Measurements from ENCODE around the gene CD247. TPM values are rescaled to one million over a fixed set of nuclear protein-coding genes. Genes with fewer than 3 reads are reported as not detected.

The CD247 gene
- total and polyA plus RNA-seq, 9 of the 15 experiments (the other 6 are each of a cell fraction or from before 2014, with no cell fraction given) = 0.08 to 0.42 (median 0.28) TPM; not detected in 5

DNA sequence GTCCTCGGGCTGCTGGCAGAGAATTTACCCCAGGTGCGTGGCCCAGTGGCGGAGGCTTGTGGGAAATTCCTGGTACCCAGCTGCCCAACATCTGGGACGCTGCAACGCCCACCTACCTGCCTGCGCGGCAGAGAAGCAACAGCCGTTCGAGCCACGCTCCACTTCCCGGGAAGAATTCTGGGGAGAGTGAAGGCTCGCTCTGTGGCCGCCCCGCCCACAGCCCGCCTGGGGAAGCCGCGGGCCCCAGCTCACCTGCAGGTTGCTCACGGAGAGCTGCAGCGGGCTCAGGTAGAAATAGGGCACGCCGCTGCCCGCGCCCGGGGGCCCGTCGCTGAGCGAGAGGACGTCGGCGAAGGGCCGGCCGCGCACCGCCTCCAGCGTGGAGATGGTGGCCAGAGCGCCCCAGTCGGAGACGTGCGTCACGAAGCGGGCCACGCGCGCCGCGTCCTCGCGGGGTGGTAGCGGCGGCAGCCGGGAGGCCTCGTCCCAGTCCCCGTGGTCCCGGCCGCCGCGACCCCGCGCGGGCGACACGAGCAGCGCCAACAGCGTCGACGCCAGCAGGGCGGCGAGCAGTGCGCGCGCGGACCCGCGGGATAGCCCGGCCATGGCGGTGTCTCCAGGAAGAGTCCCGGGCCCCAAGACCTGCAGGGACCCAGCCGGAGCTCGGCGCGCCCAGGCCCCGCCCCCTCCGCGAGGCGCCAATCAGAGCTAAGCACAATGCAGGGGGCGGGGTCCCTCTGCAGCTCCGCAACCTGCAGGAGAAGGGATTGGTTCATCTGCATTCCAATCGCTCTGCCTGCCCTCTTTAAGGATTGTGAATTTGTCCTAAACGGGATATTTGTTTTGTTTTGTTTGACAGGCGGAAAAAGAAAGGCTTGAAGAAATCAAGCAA lies 35.1 kb upstream of the CD247 start, which contains the start of gene CREG1 (continued):
- TF ChIP-seq, protein P1, sequence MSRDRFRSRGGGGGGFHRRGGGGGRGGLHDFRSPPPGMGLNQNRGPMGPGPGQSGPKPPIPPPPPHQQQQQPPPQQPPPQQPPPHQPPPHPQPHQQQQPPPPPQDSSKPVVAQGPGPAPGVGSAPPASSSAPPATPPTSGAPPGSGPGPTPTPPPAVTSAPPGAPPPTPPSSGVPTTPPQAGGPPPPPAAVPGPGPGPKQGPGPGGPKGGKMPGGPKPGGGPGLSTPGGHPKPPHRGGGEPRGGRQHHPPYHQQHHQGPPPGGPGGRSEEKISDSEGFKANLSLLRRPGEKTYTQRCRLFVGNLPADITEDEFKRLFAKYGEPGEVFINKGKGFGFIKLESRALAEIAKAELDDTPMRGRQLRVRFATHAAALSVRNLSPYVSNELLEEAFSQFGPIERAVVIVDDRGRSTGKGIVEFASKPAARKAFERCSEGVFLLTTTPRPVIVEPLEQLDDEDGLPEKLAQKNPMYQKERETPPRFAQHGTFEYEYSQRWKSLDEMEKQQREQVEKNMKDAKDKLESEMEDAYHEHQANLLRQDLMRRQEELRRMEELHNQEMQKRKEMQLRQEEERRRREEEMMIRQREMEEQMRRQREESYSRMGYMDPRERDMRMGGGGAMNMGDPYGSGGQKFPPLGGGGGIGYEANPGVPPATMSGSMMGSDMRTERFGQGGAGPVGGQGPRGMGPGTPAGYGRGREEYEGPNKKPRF (IDR thresholded peaks at IDR 0.05; ENCODE audit: low read depth, low read length) = no peak
- TF ChIP-seq HSF4 (CRISPR knock-in tag; IDR thresholded peaks at IDR 0.05; ENCODE audit: borderline replicate concordance) (peak; percentile 18; the same call in 1 of the 2 replicates), SIRT6 (IDR thresholded peaks at IDR 0.05; ENCODE audit: low read depth, low read length) (no peak), ILK (tag; IDR thresholded peaks at IDR 0.05; ENCODE audit: borderline replicate concordance, low read depth) (no peak), TFAM (CRISPR knock-in tag; conservative IDR thresholded peaks at IDR 0.05) (no peak), ZNF764 (CRISPR knock-in tag; IDR thresholded peaks at IDR 0.05; ENCODE audit: low read depth) (no peak)
- TF ChIP-seq, protein P2, sequence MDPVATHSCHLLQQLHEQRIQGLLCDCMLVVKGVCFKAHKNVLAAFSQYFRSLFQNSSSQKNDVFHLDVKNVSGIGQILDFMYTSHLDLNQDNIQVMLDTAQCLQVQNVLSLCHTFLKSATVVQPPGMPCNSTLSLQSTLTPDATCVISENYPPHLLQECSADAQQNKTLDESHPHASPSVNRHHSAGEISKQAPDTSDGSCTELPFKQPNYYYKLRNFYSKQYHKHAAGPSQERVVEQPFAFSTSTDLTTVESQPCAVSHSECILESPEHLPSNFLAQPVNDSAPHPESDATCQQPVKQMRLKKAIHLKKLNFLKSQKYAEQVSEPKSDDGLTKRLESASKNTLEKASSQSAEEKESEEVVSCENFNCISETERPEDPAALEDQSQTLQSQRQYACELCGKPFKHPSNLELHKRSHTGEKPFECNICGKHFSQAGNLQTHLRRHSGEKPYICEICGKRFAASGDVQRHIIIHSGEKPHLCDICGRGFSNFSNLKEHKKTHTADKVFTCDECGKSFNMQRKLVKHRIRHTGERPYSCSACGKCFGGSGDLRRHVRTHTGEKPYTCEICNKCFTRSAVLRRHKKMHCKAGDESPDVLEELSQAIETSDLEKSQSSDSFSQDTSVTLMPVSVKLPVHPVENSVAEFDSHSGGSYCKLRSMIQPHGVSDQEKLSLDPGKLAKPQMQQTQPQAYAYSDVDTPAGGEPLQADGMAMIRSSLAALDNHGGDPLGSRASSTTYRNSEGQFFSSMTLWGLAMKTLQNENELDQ (CRISPR knock-in tag; IDR thresholded peaks at IDR 0.05; ENCODE audit: borderline replicate concordance) = no peak
- TF ChIP-seq, protein P3, sequence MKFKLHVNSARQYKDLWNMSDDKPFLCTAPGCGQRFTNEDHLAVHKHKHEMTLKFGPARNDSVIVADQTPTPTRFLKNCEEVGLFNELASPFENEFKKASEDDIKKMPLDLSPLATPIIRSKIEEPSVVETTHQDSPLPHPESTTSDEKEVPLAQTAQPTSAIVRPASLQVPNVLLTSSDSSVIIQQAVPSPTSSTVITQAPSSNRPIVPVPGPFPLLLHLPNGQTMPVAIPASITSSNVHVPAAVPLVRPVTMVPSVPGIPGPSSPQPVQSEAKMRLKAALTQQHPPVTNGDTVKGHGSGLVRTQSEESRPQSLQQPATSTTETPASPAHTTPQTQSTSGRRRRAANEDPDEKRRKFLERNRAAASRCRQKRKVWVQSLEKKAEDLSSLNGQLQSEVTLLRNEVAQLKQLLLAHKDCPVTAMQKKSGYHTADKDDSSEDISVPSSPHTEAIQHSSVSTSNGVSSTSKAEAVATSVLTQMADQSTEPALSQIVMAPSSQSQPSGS (CRISPR knock-in tag; IDR thresholded peaks at IDR 0.05) = no peak
- TF ChIP-seq, protein P4, sequence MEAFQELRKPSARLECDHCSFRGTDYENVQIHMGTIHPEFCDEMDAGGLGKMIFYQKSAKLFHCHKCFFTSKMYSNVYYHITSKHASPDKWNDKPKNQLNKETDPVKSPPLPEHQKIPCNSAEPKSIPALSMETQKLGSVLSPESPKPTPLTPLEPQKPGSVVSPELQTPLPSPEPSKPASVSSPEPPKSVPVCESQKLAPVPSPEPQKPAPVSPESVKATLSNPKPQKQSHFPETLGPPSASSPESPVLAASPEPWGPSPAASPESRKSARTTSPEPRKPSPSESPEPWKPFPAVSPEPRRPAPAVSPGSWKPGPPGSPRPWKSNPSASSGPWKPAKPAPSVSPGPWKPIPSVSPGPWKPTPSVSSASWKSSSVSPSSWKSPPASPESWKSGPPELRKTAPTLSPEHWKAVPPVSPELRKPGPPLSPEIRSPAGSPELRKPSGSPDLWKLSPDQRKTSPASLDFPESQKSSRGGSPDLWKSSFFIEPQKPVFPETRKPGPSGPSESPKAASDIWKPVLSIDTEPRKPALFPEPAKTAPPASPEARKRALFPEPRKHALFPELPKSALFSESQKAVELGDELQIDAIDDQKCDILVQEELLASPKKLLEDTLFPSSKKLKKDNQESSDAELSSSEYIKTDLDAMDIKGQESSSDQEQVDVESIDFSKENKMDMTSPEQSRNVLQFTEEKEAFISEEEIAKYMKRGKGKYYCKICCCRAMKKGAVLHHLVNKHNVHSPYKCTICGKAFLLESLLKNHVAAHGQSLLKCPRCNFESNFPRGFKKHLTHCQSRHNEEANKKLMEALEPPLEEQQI (IDR thresholded peaks at IDR 0.05) = no peak
- TF ChIP-seq, protein P5, sequence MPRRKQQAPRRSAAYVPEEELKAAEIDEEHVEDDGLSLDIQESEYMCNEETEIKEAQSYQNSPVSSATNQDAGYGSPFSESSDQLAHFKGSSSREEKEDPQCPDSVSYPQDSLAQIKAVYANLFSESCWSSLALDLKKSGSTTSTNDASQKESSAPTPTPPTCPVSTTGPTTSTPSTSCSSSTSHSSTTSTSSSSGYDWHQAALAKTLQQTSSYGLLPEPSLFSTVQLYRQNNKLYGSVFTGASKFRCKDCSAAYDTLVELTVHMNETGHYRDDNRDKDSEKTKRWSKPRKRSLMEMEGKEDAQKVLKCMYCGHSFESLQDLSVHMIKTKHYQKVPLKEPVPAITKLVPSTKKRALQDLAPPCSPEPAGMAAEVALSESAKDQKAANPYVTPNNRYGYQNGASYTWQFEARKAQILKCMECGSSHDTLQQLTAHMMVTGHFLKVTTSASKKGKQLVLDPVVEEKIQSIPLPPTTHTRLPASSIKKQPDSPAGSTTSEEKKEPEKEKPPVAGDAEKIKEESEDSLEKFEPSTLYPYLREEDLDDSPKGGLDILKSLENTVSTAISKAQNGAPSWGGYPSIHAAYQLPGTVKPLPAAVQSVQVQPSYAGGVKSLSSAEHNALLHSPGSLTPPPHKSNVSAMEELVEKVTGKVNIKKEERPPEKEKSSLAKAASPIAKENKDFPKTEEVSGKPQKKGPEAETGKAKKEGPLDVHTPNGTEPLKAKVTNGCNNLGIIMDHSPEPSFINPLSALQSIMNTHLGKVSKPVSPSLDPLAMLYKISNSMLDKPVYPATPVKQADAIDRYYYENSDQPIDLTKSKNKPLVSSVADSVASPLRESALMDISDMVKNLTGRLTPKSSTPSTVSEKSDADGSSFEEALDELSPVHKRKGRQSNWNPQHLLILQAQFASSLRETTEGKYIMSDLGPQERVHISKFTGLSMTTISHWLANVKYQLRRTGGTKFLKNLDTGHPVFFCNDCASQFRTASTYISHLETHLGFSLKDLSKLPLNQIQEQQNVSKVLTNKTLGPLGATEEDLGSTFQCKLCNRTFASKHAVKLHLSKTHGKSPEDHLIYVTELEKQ (CRISPR knock-in tag; IDR thresholded peaks at IDR 0.05) = no peak
